Lower leg skin (tissue), 4 donors: ENCODE measurements around the gene AUTS2. TPM values are rescaled to one million over a fixed set of nuclear protein-coding genes. Genes with fewer than 3 reads are reported as not detected.

Experiments used
- DNase-seq, 2 donors: peaks; one replicate each; pipeline ENCODE4 v3.0.0-alpha.2; 2019; ENCODE audit warnings: low spot score in 2 of 2
- H3K4me3 ChIP-seq: fragments of 200-600 bp; sonication (generic); 2 replicates; pipeline ENCODE4 v1.5.1; 2017; ENCODE audit warnings: mild to moderate bottlenecking, low read depth; ENCODE audit not compliant: poor library complexity, severe bottlenecking
- POLR2A ChIP-seq, 2 donors: fragments of 450-650 bp; IDR thresholded peaks; one replicate each; pipeline ENCODE4 v1.6.1; 2016 to 2017; ENCODE audit warnings: antibody characterized with exemption in 2 of 2, mild to moderate bottlenecking in 1 of 2, moderate library complexity in 1 of 2
- WGBS, 2 donors: methylation state at CpG; one replicate each; pipeline ENCODE4 v1.1.5; 2018; 5-methylcytosine and 5-hydroxymethylcytosine counted together
- intact Hi-C: fragments of 100-400 bp; cut with DNase I; formaldehyde crosslinking; loops from one replicate; pipeline ENCODE4 v1.15.0; 2023; ENCODE audit warnings: low total_unique reads
- total RNA-seq, 4 donors: library from RNA; depleted of rRNA; stranded (reverse); fragments of >200 nt; gene quantifications; one replicate each; pipeline ENCODE4 v1.1.0, GENCODE V29; 2016
- TF ChIP-seq, protein P1 (sequence below), 3 donors: fragments of 450-650 bp; IDR thresholded peaks; one replicate each; pipeline ENCODE4 v1.5.1; 2016; ENCODE audit warnings: antibody characterized with exemption in 3 of 3, mild to moderate bottlenecking in 3 of 3, moderate library complexity in 2 of 3

AUTS2 gene
- total RNA-seq, 4 donors from 2014 or later: 30.8 to 41.9 (median 40.5) TPM

DNA sequence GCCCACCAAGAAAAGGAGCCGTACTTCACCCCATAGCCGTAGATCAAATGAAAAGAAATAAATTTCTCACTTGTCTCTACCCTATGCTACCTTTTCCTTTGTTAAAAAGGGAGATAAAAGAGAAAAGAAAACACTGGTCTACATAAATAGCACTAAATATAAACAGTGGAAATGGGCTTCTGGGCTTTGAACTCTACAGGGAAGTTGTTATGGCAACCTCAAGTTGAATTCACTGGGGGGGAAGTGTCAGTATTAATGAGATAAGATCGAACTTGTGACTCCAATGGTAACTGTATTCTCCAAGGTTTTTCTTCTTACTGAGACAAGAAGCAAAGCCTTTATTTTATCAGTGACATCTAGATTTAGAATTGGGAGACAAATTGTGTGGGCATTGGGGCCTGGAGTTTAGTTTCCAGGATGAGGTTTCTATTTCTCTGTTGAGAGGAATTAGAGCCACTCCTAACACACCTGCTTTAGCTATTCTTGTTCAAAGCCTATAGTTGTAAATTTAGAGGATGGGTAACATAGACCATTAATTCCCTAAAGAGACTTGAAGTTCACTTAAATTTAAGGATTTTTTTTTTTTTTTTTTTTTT, 929.3 kb downstream of the AUTS2 start:
- WGBS, 2 donors: 69 to 86% methylated on average over 3 of the region's 3 CpGs
- H3K4me3 ChIP-seq: no peak overlapping the region
- intact Hi-C loops: no loop called here
- DNase-seq: no peak
- TF ChIP-seq POLR2A (IDR thresholded peaks at IDR 0.05): no peak
- TF ChIP-seq, protein P1, sequence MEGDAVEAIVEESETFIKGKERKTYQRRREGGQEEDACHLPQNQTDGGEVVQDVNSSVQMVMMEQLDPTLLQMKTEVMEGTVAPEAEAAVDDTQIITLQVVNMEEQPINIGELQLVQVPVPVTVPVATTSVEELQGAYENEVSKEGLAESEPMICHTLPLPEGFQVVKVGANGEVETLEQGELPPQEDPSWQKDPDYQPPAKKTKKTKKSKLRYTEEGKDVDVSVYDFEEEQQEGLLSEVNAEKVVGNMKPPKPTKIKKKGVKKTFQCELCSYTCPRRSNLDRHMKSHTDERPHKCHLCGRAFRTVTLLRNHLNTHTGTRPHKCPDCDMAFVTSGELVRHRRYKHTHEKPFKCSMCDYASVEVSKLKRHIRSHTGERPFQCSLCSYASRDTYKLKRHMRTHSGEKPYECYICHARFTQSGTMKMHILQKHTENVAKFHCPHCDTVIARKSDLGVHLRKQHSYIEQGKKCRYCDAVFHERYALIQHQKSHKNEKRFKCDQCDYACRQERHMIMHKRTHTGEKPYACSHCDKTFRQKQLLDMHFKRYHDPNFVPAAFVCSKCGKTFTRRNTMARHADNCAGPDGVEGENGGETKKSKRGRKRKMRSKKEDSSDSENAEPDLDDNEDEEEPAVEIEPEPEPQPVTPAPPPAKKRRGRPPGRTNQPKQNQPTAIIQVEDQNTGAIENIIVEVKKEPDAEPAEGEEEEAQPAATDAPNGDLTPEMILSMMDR (IDR thresholded peaks at IDR 0.05): no peak

DNA sequence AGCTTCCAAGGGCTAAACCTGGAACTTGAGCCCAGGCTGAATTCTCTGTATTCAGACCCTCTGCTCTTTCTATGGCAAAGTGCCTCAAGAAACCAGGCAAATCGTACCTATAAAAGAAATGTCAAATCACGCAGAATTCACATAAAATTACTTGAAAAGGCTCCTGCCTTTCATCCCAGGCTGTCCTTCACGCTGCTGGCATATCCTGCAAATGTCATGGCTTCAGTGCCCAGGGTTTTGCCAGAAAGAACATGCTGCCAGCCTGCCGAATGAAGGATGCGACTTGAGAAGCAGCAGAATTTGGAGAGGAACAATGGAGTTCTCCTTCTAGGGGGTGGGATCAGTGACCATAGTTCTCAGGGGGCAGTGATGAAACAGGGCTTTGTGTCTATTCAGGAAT, 931.2 kb downstream of the AUTS2 start:
- no peak for DNase-seq
- 93 to 97% methylated on average over 5 of the region's 5 CpGs for WGBS, 2 donors
- intact Hi-C loops: no loop called here

DNA sequence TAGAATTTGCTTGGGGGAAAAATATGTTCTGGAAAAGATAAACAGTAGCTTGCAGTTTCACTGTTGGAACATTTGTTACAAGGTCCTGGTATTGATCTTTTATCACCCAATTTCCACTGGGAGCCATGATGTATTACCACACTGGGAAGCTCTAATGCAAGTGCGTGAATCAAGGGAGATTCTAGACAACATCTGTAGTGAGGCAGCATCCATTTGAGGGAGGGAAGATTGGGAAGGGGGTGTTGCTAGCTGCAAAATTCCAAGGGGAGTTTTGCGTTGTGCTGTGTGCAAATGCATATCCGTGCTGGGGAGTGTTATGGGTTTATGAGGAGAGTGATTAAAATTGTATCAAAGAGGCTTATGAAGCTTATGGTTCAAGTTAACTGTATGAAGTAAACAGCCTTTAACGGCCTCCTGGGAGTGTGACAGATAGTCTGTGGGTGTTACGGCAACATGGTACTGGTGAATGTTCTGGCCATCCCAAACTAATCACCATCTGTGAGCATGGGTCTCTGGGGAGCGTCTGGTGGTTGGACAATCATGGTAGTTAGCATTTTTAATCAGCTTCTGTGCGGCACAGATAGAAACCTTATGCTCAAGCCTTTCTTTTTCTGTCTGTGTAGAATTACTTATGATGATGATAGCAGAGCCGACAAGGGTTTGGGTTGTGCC, 931.8 kb downstream of the AUTS2 start:
- no peak for TF ChIP-seq POLR2A (IDR thresholded peaks at IDR 0.05)
- TF ChIP-seq, protein P1 (IDR thresholded peaks at IDR 0.05): no peak
- WGBS, 2 donors: 74 to 78% methylated on average over 8 of the region's 8 CpGs

More for the DNA sequence above, 931.2 kb downstream of the AUTS2 start:
- TF ChIP-seq POLR2A (IDR thresholded peaks at IDR 0.05): no peak
- TF ChIP-seq, protein P1 (IDR thresholded peaks at IDR 0.05): no peak
- no peak overlapping the region for H3K4me3 ChIP-seq

DNA sequence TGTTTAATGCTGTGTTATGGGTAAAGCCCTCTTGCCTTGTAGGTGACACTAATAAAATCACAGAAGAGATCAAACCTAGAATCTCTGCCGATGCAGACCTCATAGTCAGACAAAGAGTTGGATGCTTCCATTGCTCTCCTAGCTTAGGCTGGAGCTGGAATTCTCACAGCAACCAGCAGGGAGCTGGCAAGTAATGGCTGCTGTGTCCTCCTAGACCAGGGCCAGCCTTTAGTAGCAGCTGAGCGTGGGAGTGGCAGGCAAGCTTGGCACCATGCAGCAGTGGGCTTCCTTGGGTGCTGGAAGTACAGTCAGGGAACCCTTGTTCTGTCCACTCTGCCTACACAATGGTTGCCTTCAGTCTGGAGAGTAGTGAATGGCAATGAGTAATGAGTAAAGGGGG, 935.3 kb downstream of the AUTS2 start:
- 92 to 100% methylated on average over 2 of the region's 2 CpGs for WGBS, 2 donors
- H3K4me3 ChIP-seq: no peak overlapping the region
- intact Hi-C loops: no loop called here
- DNase-seq: no peak
- TF ChIP-seq POLR2A (IDR thresholded peaks at IDR 0.05): no peak
- TF ChIP-seq, protein P1 (IDR thresholded peaks at IDR 0.05): no peak

More for the DNA sequence above, 931.8 kb downstream of the AUTS2 start:
- intact Hi-C loops: no loop called here
- H3K4me3 ChIP-seq: no peak overlapping the region
- no peak for DNase-seq

DNA sequence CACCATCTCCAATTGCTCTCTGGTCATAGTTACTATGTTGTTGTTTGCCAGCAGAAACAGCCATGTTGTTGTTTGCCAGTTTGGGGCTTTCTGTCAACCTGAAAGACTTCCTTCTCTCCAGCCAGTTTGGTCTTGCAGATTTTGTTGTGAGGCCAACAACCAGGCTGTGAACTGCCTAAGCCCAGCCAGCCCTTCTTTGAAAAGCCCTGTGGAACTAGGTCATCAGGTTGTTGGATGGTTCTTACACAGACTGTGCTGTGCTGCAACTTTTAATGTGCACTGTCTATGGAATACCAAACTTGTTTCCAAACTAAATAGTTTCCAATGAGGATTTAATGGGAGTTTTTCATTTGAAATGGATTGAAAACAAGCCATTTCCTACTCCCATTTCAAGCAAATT, 940.9 kb downstream of the AUTS2 start:
- H3K4me3 ChIP-seq: no peak overlapping the region
- DNase-seq: peak in 1 of 2 donors; percentile 20
- intact Hi-C loops: no loop called here
- no peak for TF ChIP-seq POLR2A (IDR thresholded peaks at IDR 0.05)

DNA sequence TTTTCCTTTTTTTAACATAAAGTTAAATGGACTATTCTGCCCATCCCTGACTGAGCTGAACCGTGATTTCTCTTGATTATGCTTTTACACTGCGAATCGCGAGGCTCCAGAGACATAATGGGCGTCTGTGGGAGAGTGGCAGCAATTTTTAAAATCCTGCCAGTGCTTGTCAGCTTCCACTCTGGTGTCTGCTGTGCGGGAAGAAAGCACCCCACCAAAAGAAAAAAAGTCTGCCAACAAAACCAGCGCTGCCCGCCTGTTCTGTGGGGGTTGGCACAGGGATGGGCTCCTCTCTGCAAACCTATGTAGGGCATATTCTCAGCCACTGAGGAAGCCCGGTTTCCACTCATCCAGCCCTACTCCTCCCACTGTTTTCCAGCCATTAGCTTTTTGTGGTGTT, 941.3 kb downstream of the AUTS2 start:
- no peak overlapping the region for H3K4me3 ChIP-seq
- 43 to 51% methylated on average over 9 of the region's 9 CpGs for WGBS, 2 donors
- no peak for TF ChIP-seq POLR2A (IDR thresholded peaks at IDR 0.05)
- TF ChIP-seq, protein P1 (IDR thresholded peaks at IDR 0.05): no peak
- no peak for DNase-seq
- intact Hi-C loops: no loop called here
